ENCODE measurements around the gene NME7.

Gene NME7

GRCh38 chr1:169121146-169121923 is 246.3 kb downstream of the NME7 start:
- DNase-seq = no peak

- DNase-seq = no peak
Measured at GRCh38 chr1:169120066-169120465, 247.5 kb downstream of the NME7 start.

DNA sequence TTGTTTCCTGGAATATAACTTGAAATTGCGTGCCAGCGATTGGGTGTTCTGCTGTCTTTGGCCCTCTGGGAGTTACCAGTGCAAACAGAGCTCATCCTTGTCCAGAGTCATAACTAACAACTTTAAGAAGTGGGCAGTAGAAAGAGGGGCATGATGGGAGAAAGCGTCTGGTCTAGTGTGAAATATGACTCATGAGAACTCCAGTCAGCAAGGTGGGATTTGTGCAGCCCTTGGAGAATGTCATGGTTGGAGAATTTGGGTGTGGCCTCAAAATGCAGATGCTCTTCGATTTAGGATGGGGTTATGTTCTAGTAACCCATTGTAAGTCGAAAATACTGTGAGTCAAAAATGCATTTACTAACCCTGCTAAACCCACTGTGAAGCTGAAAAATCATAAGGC is 248.2 kb downstream of the NME7 start:
- no peak for DNase-seq

- DNase-seq = no peak
Measured at GRCh38 chr1:169118227-169118626, 249.4 kb downstream of the NME7 start.

DNA sequence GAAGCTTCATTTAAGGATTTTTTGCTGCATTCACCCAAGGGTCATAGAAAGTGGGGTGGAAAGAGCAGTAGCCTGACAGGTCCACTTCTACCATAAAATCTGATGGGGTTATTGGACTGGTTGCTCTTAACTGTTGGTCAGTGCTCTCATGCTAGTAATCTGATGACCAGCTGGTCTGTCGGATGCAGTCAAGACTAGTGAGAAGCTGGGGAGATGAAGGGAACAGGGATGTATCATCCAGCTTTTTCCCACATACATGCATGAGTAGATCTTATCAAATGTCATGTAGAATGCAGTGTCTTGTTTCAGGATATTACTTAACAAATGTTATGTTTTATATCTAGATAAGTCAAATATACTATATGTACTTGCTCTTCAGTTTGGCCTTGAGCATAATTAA is 250.0 kb downstream of the NME7 start:
- no peak for DNase-seq

DNA sequence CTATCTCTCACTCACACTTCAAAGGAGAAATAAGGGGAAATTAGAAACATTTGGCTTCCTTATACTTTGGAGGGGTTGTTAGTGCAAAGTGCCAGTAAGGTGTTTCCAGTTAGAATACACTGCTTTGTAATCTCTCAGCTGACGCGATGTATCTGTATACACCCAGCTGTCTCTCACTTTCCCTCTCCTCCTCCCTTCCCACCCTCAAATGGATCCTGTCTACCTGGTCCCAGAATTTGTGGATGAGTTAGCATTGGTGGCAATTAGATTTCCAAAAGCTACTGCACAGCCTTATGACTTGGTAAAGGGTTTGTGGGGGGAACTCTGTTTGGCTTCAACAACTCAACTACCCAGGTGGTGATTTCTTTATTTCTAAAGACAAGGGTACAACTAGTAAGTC is 250.6 kb downstream of the NME7 start:
- no peak for DNase-seq

DNA sequence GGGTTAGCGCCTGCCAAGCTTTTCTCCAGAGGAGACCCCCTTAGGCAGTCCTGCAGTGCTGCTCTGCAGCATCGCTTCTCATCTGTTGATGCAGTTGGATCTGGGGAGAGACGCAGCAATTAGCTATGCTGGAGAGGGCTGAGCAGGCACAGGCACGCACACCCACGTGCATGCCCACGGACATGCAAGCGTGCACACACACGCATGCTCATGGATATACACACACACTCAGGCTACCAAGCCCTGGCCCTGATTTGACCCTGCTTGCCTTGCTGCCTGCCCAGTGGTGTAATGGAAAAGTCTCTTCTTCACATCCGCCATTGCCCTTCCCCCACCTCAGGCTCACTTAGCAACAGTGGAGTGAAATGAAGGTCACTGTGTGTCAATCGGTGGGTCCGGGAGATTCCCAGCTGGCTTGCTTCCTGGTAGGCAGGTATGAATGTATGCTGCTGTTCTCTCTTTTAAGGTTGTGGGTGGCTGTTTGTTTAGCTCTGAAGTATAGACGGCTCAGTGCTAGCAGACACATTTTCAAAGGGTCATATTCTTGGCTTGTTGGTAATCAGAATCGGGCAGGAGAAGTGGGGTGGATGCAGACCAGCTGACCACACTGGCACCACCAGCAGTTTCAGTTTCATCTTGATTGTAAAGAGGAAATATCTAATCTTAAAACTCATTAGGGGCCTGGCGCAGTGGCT is 251.6 kb downstream of the NME7 start:
- DNase-seq = no peak

GRCh38 chr1:169113613-169114119 is 253.9 kb downstream of the NME7 start:
- no peak for DNase-seq

GRCh38 chr1:169112241-169112640 is 255.4 kb downstream of the NME7 start:
- DNase-seq = no peak

- DNase-seq = no peak
Measured at GRCh38 chr1:169111472-169111871, 256.1 kb downstream of the NME7 start.

DNA sequence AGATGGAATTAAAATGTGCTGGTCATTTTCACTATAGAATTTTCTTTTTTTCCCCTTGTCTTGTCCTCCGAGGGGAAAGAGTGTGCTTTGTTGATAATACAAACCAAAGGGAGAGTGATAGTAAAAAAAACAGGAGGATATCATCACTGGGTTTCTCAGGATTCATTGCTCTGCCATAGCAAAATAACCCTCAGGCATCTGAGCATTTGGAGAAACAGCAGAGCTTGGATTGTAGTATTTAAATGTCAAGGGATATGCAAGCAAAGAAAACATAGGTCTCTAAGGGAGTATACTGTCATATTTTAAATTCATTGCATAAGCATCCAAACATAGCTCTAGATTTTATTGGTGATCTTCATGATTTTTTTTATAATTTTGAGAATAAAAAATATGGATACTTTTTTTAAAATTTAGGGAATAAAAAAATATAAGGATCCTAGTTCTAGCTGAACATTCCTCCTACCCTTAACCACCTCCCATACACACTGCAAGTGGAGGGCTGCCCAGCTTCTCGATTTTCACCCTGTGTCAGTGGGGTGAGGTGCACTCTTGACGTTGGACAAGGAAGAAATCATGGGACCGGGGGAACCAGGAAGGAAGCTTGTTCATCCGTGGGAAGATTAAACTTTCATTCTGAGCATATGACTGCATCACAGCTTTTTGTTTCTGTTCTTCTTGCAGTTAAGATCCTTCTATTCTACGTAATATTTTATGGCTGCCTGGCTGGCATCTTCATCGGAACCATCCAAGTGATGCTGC is 256.7 kb downstream of the NME7 start:
- no peak for DNase-seq

DNA sequence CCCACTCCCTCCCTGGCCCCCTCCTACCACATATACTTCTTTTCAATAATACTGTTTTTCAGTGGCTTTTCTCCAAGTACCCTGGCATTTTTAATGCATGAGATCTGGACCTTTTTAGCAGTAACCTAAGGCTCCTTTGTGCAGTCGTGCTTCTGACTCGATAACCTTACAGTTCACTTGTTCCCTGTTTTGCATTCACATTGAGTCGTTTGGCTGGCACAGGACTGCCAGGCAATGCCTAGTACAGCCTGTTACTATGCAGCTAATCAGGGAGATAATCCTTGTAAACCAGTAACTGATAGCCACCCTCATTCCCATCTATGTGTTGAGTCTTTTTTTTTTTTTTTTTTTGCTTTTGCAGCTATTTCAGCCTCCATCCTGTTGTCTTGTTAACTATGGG is 257.4 kb downstream of the NME7 start:
- DNase-seq = no peak

GRCh38 chr1:169109561-169110134 is 257.9 kb downstream of the NME7 start:
- DNase-seq = peak; percentile 66

- peak; percentile 36 for DNase-seq
Measured at GRCh38 chr1:169108863-169109560, 258.6 kb downstream of the NME7 start.

- no peak for DNase-seq
Measured at GRCh38 chr1:169108223-169108622, 259.4 kb downstream of the NME7 start.

GRCh38 chr1:169107603-169108208 is 259.9 kb downstream of the NME7 start:
- DNase-seq = no peak

DNA sequence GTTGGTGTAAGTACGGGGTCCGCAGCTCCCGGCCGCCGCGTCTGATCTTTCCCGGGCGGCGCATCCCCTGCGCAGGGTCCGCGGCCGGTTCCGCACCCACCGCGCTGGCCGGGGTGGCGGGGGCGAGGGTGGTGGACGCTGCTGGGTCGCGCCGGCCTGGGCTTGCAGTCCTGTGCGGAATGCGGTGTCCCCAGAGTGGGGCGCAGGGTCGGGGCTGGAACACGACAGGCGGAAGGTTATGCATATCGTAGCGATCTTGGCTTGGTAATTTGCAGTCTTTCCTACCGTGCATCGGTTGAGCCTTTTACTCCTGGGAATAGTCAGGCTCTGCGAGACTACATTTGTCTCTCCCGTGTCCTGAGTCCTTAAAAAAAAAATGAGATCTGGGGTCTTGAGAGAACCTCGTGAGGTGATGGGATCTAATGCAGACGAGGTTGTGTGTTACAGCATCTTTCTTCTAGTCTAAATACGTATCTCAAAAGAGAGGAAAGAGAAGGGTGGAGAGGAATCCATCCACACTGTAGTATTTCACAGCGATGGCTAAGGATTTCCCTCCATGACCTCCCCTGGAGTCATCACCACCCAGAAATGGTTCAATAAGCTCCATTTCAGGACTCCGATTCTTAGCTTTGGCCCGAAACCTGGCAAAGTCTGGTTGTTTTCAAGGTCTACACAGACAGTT is 260.5 kb downstream of the NME7 start:
- DNase-seq = peak; percentile 32

DNA sequence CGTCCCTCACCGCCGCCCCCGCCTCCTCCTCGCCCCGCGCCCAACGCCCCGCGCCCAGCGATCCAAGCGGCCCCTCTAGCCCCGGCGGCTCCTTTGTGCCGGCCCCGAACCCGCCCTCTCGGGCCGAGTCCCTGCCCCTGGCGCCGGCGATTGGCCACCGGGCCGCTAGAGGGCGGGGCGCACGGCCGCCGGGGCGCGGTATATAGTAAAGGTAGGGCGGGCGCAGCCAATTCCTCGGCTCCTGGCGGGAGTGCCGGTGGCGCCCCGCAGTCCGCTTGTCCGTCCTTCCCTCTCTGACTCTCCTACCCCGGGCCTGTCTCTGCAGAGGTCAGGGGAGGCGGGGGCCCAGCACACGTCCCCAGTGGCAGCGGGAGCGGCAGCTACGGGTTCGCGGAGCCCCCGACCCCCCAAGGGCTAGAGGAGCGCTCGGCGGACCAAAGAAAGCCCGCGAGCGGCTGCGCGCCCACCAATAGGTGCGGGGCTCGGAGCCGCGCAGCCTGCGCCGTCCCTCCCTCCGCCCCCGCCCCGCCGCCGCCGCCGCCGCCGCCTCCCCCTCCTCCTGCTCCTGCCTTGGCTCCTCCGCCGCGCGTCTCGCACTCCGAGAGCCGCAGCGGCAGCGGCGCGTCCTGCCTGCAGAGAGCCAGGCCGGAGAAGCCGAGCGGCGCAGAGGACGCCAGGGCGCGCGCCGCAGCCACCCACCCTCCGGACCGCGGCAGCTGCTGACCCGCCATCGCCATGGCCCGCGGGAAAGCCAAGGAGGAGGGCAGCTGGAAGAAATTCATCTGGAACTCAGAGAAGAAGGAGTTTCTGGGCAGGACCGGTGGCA is 261.3 kb downstream of the NME7 start, which contains the start of gene ATP1B1:
ATP1B1 (plus strand) TSS at position 596 of the 826 bp plus-strand sequence; CDS start at position 736, 140 bp downstream.
- peak; percentile 92 for DNase-seq

DNA sequence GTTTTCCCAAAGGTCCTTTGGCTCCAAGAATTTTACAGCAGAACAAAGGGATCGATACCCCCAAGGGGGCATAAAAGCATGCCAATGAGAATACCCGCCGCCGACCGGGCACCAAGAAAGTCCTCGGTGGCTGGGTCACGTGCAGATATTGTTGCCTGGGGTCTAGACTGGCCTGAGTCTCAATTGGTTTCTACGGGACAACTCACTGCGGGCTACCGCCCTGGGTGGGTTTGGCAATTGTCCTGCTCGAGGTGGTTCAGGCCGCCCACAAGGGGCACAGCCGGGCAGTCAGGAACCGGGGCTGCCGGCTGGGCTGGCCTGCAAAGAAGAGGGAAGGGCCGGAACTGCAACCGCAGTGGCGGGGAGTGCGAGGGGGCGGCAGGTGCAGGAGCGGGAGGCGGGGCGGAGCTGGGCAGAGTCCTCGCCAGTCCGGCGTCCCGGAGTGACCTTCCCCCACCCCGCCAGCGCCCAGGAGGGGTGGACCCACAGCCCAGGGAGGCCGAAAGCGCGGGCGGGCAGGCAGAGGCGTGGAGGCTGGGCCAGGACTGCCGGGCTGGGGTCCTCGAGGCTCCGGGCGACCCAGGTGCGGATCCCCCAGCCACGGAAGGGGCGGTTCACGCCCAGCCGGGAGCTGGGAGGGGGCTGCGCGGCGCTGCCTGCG is 262.0 kb downstream of the NME7 start:
- DNase-seq = peak; percentile 72

- no peak for DNase-seq
Measured at GRCh38 chr1:169105087-169105433, 262.5 kb downstream of the NME7 start.

All from OCI-M1 (cell line).